OCI-LY7 (cell line): ENCODE measurements around the gene ENOX2.

Source experiments
- CTCF ChIP-seq: fragments of 200-600 bp; sonication (generic); conservative IDR thresholded peaks from 2 replicates; pipeline ENCODE4 v1.5.1; 2014; ENCODE audit warnings: mild to moderate bottlenecking, antibody characterized with exemption, low read length, moderate library complexity, mixed read lengths
- EZH2phosphoT487 ChIP-seq: fragments of 200-600 bp; sonication (generic); IDR thresholded peaks from 2 replicates; pipeline ENCODE4 v1.6.1; 2018; ENCODE audit warnings: low read depth, borderline replicate concordance, mild to moderate bottlenecking, mixed run types, antibody characterized with exemption, low read length, moderate library complexity, mixed read lengths

- TF ChIP-seq CTCF, result no peak
- TF ChIP-seq EZH2phosphoT487, result no peak
These were observed 186.1 kb downstream of the ENOX2 start for GRCh38 chrX:130716781-130717413.
